DMS153 (cell line): ENCODE data around the gene SORD.

ENCODE experiments used
- DNase-seq: peaks from one replicate; lab custom pipeline; 2025; lab: John Stamatoyannopoulos, UW

The SORD gene

DNA sequence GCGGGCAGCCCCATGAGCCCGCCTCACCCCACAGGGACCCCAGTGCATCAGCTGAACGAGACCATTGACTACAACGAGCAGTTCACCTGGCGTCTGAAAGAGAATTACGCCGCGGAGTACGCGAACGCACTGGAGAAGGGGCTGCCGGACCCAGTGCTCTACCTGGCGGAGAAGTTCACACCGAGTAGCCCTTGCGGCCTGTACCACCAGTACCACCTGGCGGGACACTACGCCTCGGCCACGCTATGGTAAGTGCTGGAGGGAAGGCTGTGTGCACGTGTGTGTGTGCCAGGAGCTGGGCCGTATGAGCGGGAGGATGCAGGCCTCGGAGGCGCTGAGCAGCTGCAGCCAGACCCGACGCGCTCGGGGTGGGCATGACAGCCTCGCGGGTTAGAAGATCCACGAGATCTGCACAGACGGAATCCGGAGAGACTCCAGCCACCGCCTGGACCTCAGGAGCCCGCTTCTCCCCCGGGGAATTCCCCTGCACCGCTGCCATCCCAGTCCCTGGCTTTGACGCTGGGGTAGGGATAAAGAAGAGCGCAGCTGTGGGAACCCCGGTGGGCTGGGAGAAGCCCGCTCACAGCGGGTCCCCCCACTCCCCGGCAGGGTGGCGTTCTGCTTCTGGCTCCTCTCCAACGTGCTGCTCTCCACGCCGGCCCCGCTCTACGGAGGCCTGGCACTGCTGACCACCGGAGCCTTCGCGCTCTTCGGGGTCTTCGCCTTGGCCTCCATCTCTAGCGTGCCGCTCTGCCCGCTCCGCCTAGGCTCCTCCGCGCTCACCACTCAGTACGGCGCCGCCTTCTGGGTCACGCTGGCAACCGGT is 93.7 kb downstream of the SORD start:
- DNase-seq = no peak

DNA sequence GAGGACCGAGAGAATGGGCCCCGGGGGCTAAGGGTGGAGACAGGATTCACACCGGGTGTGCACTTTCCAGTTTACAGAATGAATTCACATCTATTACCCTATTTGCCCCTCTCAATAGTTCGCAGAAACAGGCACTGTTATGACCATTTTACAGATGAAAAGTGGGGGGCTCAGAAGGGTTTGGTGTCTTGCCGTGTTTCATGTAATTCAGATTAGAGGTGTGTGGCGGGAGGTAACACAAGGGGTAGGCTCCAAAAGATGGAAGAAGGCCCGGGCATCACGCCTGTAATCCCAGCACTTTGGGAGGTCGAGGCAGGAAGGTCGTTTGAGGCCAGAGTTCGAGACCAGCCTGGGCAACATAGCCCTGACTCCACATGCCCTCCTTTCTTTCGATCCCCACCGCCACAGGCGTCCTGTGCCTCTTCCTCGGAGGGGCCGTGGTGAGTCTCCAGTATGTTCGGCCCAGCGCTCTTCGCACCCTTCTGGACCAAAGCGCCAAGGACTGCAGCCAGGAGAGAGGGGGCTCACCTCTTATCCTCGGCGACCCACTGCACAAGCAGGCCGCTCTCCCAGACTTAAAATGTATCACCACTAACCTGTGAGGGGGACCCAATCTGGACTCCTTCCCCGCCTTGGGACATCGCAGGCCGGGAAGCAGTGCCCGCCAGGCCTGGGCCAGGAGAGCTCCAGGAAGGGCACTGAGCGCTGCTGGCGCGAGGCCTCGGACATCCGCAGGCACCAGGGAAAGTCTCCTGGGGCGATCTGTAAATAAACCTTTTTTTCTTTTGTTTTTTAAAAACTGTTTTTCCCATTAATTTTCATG is 94.5 kb downstream of the SORD start:
- no peak for DNase-seq

DNA sequence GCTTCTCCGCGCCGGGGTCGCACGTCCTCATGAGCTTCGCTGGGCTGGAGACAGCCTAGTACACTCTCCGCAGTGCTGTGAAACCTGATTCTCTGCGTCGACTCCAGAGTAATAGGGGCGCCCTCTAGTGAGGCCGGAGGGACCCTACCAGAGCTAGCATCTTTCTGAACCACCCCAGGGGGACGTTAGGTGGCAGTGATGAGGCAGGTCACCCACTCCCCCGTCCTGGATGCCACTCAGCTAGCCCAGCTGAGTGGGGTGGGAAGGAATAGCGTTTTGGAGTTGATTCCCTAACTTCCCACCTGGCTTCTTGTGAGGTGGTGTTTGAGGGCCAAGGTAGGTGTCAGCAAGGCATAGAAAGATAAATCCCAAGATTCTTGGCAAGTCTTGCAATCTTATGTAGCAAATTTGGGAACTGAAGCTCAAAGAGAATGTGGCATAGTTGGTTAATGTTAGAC is 95.2 kb downstream of the SORD start:
- DNase-seq = peak; percentile 38

DNA sequence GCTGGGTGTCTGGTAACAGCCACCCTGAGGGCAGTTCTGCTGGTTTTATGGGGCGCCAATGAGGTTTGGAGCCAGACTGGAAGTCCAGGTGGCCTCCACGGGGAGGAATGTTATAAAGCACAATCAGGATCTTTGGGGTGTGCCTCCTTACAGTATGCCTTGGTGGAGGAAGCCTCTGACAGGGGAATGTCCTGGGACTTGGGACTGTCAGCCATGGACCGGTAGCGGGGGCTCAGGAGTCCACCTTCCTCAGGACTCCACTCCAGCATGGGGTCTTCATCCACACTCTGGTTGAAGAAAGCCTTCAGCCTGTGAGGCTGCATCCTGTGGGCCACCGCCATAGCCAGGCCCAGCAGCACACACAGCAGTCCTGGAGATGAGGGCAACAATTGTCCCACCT is 96.0 kb downstream of the SORD start:
- no peak for DNase-seq

DNA sequence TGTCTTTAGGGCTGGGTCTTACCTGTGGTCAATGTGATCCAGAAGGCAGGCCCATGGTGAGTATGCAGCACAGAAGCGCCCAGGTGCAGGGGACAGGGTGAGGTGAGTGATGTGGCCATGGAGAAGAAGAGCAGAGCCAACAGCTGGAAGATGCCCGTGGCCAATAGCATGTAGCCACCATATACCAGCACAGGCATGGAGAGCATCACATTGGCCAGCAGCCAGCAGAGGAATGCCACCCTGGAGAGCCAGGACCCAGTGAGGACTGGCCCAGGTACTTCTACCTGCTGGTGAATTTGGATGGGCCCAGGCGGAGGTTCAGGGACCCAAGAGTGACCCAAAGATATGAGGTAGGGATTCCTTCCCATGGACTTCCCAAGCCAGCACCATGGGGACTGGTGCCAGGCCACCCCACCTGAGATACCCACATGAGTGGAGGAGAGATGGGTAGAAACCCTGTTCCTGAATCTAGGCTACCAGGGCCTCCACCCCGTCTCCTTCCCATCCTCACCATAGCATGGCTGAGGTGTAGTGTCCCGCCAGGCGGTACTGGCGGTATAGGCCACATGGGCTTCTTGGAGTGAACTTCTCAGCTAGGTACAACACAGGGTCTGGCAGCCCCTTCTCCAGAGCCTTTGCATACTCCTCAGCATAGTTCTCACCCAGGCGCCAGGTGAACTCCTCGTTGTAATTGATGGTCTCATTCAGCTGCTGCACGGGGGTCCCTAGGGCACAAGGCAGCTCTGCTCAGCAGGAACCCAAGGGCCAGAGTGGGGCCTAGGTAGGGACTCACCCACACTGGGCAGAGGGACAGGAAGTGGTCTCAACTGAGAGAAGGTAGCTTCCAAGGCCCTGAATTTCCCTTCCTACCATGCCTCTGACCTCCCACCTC is 97.3 kb downstream of the SORD start:
- no peak for DNase-seq

DNA sequence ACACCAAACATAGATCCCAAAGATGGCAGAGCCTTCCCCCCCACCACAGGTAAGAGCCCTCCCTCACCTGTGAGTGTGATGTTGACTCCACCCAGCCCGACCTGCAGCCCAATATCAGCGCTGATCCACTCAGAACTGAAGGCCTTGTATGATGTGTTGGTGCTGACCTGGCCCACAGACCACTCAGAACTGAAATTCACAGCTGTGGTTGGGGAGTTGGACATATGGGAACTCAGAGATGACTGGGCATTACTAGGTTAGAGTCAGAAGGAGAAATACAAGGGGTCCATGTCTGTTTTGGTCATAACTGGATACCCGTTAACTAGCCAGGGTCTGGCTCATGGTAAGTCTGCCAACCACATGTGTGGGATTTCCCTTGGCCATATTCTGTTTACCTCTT is 98.0 kb downstream of the SORD start:
- no peak for DNase-seq

DNA sequence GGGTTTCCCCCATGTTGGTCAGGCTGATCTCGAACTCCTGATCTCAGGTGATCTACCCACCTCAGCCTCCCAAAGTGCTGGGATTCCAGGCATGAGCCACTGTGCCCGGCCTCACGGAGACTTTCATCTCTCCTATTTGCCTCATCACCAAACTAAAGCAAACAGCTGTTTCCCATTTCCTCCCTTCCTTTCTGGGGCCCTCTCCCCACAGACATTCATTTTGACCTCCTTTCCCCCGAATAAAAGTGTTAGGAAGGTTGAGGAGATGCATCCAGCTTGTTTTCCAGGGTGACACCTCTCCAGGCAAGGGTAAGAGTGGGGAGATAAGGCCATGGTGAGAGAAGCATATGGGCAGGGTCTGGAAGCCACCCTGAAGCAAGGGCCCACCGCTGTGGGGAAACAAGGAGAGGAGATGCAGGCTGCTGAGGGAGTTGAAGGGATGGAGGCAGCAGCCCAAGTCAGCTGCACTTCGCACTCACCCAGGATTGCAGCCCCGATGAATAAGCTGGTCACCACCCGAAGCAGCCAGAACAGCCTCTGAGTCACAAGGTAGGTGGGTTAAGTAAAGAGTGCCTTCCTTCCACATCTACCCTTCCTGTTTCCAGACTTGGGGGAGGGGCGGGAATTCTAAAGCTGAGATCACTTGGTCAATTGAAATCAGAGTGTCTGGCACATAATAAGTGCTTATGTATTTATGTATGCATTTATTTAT is 98.9 kb downstream of the SORD start:
- DNase-seq = no peak

DNA sequence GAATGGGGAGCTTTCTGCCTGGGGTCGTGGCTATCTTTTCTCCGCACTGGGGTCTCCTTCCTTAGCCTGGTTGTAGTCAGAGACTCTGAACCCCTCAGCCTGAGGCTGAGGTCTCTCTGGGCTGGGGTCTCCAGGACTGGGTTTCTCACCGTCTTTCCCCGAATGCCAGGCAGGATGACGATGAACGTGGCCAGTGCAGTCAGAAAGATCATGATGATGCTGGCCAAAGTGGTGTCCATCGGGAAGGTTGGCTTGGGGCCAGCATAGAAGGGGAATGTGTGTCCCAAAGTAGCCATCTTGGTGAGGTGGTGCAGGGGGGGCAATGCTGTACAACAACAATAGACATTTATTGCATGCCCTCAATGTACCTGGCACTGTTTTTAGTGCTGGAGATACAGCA is 99.7 kb downstream of the SORD start:
- no peak for DNase-seq

DNA sequence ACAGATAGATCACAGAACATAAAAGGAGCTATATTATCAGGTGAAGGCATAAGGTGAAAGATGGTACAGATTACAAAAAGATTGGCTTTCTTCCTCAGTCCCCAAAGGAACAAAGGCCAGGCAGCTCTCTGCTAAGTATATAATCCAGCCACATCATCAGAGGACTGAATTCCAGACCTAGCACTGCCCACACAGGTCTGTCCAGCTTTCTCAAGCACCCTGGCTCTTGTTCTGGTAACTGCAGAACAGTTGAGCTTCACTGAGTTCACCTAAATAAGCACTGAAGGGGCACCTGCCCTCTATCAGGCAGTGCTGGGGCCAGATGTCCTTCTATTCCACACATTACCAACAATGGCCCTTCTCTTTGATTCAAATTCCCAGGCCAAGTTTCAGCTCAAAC is 100.4 kb downstream of the SORD start:
- no peak for DNase-seq

DNA sequence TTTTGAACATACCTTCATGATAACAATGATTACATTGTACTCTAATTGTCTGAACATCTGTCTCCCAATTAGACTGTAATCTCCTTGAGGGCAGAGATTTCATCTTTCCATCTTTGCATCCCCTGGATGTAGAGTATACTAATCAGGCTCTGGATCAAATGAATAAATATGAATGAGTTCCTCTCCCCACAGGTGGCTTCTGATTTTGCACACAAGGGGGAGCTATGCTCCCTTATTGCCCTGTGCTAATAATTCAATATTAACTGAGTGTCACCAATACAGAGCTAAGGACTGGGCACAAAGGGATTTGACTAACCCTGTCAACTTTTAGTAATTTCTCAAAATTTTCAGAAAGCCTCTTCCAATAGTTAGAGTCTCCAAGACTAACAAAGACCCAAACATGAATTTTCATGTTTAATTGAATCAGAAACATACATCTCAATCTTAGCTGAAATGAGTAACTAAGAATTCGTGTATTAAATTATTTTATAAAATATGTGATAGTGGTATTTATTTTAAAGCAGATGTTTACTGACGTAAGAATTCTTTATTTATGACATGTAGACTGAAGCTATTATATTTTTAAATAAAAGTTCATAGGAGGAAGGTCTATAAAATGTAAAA is 103.7 kb downstream of the SORD start:
- DNase-seq = no peak
